Measurements from ENCODE around the gene EMP2.

EMP2 gene

DNA sequence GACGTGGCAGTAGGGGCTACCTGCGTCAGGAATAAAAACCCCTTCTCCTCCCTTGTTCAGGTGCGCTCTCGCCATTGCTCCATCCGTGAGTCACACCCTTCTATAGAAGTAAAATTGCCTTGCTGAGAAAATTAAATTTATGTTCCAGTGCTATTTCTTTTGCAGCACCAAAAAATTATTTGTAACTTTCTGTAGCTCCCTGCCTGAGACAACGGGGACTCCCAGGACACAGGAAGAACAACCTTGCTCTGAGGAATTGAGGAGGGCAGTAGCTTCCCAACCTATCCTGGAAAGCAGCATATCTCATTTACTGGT is 85.4 kb downstream of the EMP2 start:
- in situ Hi-C loops (cut with MboI; ENCODE audit: low sequenced_read_pairs) = no loop called here

DNA sequence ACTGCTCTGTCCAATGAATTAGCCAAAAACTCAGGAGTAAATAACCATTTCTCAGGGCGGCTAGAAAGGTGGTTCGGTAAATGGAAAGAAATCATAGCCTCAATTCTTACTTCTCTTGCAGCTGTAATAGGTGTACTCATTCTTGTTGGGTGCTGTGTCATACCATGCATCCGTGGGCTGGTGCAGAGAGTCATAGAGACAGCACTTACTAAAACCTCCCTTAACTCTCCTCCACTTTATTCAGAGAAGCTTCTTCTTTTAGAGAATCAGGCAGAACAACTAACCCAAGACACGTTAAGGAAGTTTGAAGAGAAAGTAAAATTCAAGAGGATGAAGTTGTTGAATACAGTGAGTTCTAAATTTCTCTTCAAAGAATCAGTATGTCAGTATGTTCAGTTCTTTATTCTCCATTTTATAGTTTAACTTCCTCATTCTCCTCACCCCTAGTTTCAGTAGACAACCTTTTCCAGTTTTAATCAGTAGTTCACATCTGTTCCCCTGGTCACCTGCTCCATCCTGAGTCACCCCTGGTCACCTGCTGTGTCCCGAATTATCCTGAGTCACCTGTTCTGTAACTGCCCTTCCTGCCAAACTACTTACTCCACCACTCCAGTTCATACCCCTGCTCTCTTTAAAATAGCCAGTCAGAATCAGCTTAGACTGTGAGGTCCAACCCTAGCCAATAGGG is 85.9 kb downstream of the EMP2 start:
- in situ Hi-C loops (cut with MboI; ENCODE audit: low sequenced_read_pairs) = no loop called here

DNA sequence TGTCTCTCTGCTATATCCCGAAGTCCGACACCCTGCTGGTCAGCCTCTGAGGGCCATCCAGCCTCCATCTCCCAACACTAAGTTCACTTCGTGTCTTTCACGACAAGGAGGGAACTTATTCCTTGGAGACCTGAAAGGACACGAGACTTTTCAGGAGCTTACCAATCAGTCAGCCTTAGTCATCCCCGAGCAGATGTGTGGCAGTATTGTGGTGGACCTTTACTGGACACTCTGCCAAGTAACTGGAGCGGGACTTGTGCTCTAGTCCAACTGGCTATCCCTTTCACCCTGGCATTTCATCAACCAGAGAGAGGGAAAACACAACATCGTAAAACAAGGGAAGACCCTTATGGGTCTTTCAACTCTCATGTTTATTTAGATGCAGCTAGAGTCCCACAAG is 87.1 kb downstream of the EMP2 start:
- in situ Hi-C loops (cut with MboI; ENCODE audit: low sequenced_read_pairs) = no loop called here

DNA sequence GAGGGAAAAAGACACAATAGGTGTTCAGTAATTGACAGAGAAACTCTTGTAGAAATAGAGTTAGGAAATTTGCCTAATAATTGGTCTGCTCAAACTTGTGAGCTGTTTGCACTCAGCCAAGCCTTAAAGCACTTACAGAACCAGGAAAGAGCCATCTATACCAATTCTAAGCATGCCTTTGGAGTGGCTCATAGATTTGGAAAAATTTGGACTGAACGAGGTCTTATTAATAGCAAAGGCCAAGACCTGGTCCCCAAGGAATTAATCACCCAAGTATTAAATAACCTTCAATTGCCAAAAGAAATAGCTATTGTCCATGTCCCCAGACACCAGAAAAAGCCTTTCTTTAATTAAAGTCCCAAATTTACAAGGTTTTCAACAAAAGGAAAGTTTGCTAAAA is 90.3 kb downstream of the EMP2 start:
- in situ Hi-C loops (cut with MboI; ENCODE audit: low sequenced_read_pairs) = no loop called here

DNA sequence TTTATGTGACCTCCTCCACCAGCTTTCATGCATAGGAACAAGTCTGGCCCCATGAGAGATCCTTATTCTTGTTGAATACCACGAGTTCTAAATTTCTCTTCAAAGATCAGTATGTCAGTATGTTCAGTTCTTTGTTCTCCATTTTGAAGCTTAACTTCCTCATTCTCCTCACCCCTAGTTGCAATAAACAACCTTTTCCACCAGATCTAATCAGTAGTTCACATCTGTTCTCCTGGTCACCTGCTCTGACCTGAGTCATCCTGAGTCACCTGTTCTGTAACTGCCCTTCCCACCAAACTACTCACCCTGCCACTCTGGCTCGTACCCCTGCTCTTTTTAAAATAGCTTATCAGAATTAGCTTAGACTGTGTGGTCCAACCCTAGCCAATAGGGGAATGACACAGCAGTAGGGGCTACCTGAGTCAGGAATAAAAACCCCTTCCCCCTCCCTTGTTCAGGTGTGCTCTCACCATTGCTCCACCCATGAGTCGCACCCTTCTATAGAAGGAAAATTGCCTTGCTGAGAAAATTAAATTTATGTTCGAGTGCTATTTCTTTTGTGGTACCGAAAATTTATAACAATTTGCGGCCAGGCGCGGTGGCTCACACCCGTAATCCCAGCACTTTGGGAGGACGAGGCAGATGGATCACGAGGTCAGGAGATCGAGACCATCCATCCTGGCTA is 94.6 kb downstream of the EMP2 start:
- in situ Hi-C loops (cut with MboI; ENCODE audit: low sequenced_read_pairs) = no loop called here

DNA sequence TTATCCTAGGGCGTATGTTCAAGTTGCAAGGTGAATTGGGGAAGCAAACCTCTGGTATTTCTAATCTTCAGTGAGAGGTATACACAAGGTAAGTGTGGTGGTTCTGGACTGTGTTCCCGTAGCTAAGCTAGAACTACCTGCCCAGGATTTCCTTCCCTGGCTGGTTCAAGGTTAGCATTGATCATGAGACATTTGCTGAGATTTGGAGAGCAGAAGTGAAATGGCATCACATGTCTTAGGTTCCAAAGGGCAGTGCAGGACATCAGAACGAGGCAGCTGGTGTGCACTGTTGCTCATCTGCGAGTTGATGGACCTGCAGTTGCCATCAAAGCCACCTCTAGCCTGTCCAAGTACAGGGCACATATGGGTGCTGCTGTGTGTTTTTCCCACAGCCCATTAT is 95.2 kb downstream of the EMP2 start:
- in situ Hi-C loops (cut with MboI; ENCODE audit: low sequenced_read_pairs) = no loop called here

DNA sequence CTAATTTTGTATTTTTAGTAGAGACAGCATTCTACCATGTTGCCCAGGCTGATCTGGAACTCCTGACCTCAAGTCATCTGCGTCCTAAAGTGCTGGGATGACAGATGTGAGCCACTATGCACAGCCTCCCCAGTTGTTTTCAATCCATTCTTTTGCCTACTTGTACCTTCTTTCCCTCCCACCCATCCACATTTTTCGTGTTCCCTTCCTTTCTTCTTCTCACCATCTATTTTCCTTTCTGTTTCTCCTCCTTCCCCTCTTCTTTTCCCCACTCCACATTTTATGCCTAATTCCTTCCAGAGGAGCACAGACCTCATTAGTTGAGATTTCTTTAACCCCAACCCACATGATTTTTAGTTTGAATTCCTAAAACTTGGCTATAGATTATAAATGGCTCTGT is 100.2 kb downstream of the EMP2 start:
- in situ Hi-C loops (cut with MboI; ENCODE audit: low sequenced_read_pairs) = no loop called here
